Measurements from ENCODE around the gene FOXRED2. TPM values are rescaled to one million over a fixed set of nuclear protein-coding genes. Genes with fewer than 3 reads are reported as not detected.

FOXRED2 gene
- total and polyA plus RNA-seq, 2 of the 4 experiments (the other 2 are of a cell fraction): 1.6 to 4.0 TPM

DNA sequence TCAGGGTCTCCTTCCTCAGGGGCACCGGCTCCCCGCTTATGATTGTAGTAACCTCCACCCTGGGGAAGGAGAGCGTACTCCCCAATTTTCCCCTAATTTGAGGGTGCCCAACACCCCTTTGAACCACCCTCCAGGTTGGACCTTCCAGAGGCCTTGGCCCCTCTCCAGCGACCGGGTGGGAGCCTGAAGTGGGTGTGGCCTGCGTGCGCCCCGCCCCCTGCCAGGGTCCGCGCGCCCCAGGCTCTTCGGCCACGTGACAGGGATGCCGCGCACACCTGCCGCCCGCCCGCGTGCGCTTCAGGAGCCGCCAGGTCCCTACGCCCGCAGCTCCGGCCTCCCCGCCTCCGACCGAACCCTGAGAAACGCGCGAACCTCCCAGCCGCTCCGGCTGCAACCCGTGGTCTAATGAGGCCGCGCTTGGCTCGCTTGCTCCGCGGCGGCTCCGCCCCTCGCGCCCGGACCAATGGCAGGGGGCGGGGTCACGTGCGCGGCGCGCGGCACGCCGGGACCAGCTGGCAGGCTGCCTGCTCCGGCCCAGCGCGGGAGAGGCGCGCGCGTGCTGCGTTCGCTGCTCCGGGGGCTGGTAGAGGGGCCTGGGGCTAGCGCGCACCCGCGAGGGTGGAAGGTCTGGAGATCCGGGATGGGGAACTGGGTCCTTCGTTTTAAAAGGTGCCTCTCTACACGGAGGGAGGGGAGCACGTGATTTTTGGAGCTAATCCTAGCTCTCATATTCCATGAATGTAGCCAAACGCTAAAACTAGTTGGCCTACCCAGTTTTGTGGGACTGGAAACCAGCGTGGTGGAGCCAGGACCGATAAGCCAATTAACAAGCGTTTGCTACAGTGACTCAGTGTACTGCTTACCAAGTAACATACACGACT is at the start of gene FOXRED2 (continued):
- TF ChIP-seq, protein P1, sequence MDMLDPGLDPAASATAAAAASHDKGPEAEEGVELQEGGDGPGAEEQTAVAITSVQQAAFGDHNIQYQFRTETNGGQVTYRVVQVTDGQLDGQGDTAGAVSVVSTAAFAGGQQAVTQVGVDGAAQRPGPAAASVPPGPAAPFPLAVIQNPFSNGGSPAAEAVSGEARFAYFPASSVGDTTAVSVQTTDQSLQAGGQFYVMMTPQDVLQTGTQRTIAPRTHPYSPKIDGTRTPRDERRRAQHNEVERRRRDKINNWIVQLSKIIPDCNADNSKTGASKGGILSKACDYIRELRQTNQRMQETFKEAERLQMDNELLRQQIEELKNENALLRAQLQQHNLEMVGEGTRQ (IDR thresholded peaks at IDR 0.05; ENCODE audit: low read depth, low read length): peak; percentile 97

DNA sequence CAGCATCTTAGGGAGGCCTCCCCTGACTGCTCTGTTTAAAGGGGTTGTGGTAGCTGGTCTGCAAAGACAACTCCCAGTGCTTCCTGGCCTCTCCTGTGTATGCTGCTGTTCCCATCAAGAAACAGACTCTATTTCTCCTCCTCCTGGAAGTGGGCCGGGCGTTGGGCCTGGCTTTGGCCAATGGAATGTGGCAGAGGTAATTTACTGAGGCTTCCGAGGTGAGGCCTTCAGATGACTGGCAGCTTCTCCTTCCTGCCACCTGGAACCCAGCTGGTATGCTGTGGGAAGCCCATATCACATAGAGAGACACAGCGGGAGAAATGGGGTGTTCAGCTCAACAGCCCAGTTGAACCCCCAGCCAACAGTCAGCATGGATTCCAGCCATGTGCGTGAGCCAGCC is 47.3 kb upstream of the FOXRED2 start:
- Histone ChIP-seq H2BK15ac (ENCODE audit: low read depth, low read length) (no peak overlapping the region), H3K4me1 (ENCODE audit: control insufficient read depth, insufficient read depth, low read length) (no peaks in the 10 kb centered on the region), H2AK9ac (replicated peaks; ENCODE audit: low read depth, low read length, poor library complexity) (no peak overlapping the region), H3K4me2 (ENCODE audit: low read depth, low read length) (no peak overlapping the region), H2AFZ (replicated peaks; ENCODE audit: low read length, poor library complexity) (no peak overlapping the region), H2AK5ac (ENCODE audit: low read depth, low read length) (no peak overlapping the region), H3K4ac (ENCODE audit: low read depth, low read length) (no peak overlapping the region), H4K5ac (ENCODE audit: low read depth, low read length) (no peak overlapping the region), H3K27ac (ENCODE audit: insufficient read depth, low read length) (no peak overlapping the region), H2BK20ac (ENCODE audit: low read depth, low read length) (no peak overlapping the region), H3K18ac (ENCODE audit: low read depth, low read length) (no peak overlapping the region), H2BK5ac (ENCODE audit: low read depth, low read length, poor library complexity, severe bottlenecking) (no peak overlapping the region), H3K27me3 (ENCODE audit: control insufficient read depth, insufficient read depth, low read length) (peaks cover 42% of the 10 kb centered on the region), H3K79me1 (ENCODE audit: low read depth in 1 of 2, low read length in 2 of 2) (no peaks in the 10 kb centered on the region), H3K56ac (ENCODE audit: extremely low read depth, insufficient read depth, low read length) (no peak overlapping the region), H3K9me1 (ENCODE audit: insufficient read depth, low read length) (peaks cover 2% of the 10 kb centered on the region; the same call in 1 of the 2 replicates), H4K8ac (ENCODE audit: low read depth in 2 of 2, low read length in 2 of 2) (no peak overlapping the region), H4K91ac (ENCODE audit: insufficient read depth, low read depth, low read length) (no peak overlapping the region), H3K36me3 (ENCODE audit: control insufficient read depth, insufficient read depth, low read length) (no peaks in the 10 kb centered on the region), H3K9ac (ENCODE audit: low read depth, low read length) (no peak overlapping the region), H4K20me1 (ENCODE audit: insufficient read depth, low read length) (no peaks in the 10 kb centered on the region), H3K23ac (ENCODE audit: low read depth, low read length) (no peak overlapping the region), H2BK120ac (ENCODE audit: low read depth, low read length) (no peak overlapping the region), H3K14ac (replicated peaks; ENCODE audit: low read depth, low read length) (no peak overlapping the region), H3K9me3 (ENCODE audit: control insufficient read depth, insufficient read depth, low read length) (no peaks in the 10 kb centered on the region), H3K4me3 (ENCODE audit: insufficient read depth, low read depth, low read length) (no peak overlapping the region)
- dilution Hi-C loops (cut with HindIII; ENCODE audit: low sequenced_read_pairs, unreplicated experiment): no loop called here
- 40% methylated on average over 2 of the region's 5 CpGs; no CpG with 5 or more reads in 1 of the 2 experiments for WGBS, 2 experiments (ENCODE audit: extremely low coverage in 2 of 2, insufficient read length in 1 of 2)
- intact Hi-C loops (cut with micrococcal nuclease): no loop called here
- BruUV-seq (replicated peaks): no TSS peak
- no peak for ATAC-seq (ENCODE audit: low read depth)
- in situ Hi-C loops (cut with MboI; ENCODE audit: low sequenced_read_pairs): no loop called here
- no peak for DNase-seq
- ChIA-PET POLR2A (ENCODE audit: unreplicated experiment) (no interaction called here), CTCF (interaction anchor here (0.7 kb wide), 1 partner anchor 78 kb away, joined by 5 read pairs; no protein-coding TSS in a partner anchor)
- TF ChIP-seq, protein P2, sequence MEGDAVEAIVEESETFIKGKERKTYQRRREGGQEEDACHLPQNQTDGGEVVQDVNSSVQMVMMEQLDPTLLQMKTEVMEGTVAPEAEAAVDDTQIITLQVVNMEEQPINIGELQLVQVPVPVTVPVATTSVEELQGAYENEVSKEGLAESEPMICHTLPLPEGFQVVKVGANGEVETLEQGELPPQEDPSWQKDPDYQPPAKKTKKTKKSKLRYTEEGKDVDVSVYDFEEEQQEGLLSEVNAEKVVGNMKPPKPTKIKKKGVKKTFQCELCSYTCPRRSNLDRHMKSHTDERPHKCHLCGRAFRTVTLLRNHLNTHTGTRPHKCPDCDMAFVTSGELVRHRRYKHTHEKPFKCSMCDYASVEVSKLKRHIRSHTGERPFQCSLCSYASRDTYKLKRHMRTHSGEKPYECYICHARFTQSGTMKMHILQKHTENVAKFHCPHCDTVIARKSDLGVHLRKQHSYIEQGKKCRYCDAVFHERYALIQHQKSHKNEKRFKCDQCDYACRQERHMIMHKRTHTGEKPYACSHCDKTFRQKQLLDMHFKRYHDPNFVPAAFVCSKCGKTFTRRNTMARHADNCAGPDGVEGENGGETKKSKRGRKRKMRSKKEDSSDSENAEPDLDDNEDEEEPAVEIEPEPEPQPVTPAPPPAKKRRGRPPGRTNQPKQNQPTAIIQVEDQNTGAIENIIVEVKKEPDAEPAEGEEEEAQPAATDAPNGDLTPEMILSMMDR (conservative IDR thresholded peaks at IDR 0.05; ENCODE audit: low read depth, low read length): no peak
- no peak for TF ChIP-seq RFX5 (IDR thresholded peaks at IDR 0.05; ENCODE audit: low read depth, low read length)
- no peak for TF ChIP-seq CHD1 (IDR thresholded peaks at IDR 0.05; ENCODE audit: low read depth, low read length)
- TF ChIP-seq, protein P3, sequence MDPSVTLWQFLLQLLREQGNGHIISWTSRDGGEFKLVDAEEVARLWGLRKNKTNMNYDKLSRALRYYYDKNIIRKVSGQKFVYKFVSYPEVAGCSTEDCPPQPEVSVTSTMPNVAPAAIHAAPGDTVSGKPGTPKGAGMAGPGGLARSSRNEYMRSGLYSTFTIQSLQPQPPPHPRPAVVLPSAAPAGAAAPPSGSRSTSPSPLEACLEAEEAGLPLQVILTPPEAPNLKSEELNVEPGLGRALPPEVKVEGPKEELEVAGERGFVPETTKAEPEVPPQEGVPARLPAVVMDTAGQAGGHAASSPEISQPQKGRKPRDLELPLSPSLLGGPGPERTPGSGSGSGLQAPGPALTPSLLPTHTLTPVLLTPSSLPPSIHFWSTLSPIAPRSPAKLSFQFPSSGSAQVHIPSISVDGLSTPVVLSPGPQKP (IDR thresholded peaks at IDR 0.05; ENCODE audit: borderline replicate concordance, low read depth, low read length): no peak
- TF ChIP-seq POLR2A (IDR thresholded peaks at IDR 0.05; ENCODE audit: low read depth, low read length): no peak
- no peak for TF ChIP-seq NFE2L2 (IDR thresholded peaks at IDR 0.05; ENCODE audit: low read depth, low read length)
- TF ChIP-seq MAFK (IDR thresholded peaks at IDR 0.05; ENCODE audit: low read depth, low read length): no peak
- TF ChIP-seq, protein P1 (IDR thresholded peaks at IDR 0.05; ENCODE audit: low read depth, low read length): no peak
- no peak for TF ChIP-seq CEBPB (IDR thresholded peaks at IDR 0.05; ENCODE audit: low read depth, low read length)
- TF ChIP-seq MAZ (IDR thresholded peaks at IDR 0.05; ENCODE audit: borderline replicate concordance, low read depth, low read length): no peak
